Measurements from ENCODE around the gene DTD1. TPM values are rescaled to one million over a fixed set of nuclear protein-coding genes. Genes with fewer than 3 reads are reported as not detected.

Gene DTD1
- polyA plus RNA-seq (ENCODE audit: low read depth in 6 of 6), result 10 to 100 TPM; 32.8 to 58.4 (median 39.3) TPM

GRCh38 chr20:18587665-18588573, at the start of gene DTD1:
TSS of gene DTD1 (plus strand) at chr20:18588054. CDS start at chr20:18588073, 19 bp downstream.
- H3K27me3 Mint-ChIP-seq, result peaks cover 5 to 13% (median 12%) of the 10 kb centered on the region in 3 donors
- no peaks in the 10 kb centered on the region for H3K9me3 Mint-ChIP-seq
- H3K4me3 Mint-ChIP-seq, result peak within 1 kb of the TSS; percentile 80 to 99 (median 92)
- DNase-seq (peak; percentile 82), ATAC-seq (ENCODE audit: low read depth in 2 of 2) (peak; percentile 87 to 88)
- H3K36me3 Mint-ChIP-seq, result no peaks in the 10 kb centered on the region
- peaks cover 16 to 25% (median 24%) of the 10 kb centered on the region in 3 donors for H3K4me1 Mint-ChIP-seq
- peak within 1 kb of the TSS; percentile 78 to 98 (median 94) for H3K27ac Mint-ChIP-seq

- ATAC-seq (ENCODE audit: low read depth in 2 of 2) (no peak), DNase-seq (no peak)
- peaks cover 40 to 46% of the 10 kb centered on the region in 2 donors for H3K36me3 Mint-ChIP-seq
- no peaks in the 10 kb centered on the region for H3K27me3 Mint-ChIP-seq
- H3K9me3 Mint-ChIP-seq, result peaks cover 0 to 1% (median 0%) of the 10 kb centered on the region in 7 donors
- H3K4me3 Mint-ChIP-seq, result no peak overlapping the region
- H3K4me1 Mint-ChIP-seq, result peaks cover 0 to 3% (median 0%) of the 10 kb centered on the region in 3 donors
- no peak overlapping the region for H3K27ac Mint-ChIP-seq
These were observed 46.1 kb upstream of the DTD1 start for GRCh38 chr20:18541741-18542140.

- Mint-ChIP-seq H3K9me3 (no peaks in the 10 kb centered on the region), H3K4me3 (no peak overlapping the region), H3K4me1 (peaks cover 0 to 3% (median 0%) of the 10 kb centered on the region in 3 donors), H3K36me3 (peaks cover 34 to 41% of the 10 kb centered on the region in 2 donors), H3K27me3 (no peaks in the 10 kb centered on the region), H3K27ac (no peak overlapping the region)
- DNase-seq, result no peak
- no peak for ATAC-seq (ENCODE audit: low read depth in 2 of 2)
These were observed 44.6 kb upstream of the DTD1 start for GRCh38 chr20:18543216-18543615.

- H3K36me3 Mint-ChIP-seq, result peaks cover 38 to 47% of the 10 kb centered on the region in 2 donors
- DNase-seq (no peak), ATAC-seq (ENCODE audit: low read depth in 2 of 2) (no peak)
- H3K9me3 Mint-ChIP-seq, result no peaks in the 10 kb centered on the region
- no peaks in the 10 kb centered on the region for H3K27me3 Mint-ChIP-seq
- H3K4me3 Mint-ChIP-seq, result no peak overlapping the region
- H3K4me1 Mint-ChIP-seq, result peaks cover 0 to 3% (median 0%) of the 10 kb centered on the region in 3 donors
- peak overlapping the region in 1 of 6 donors; percentile 30 for H3K27ac Mint-ChIP-seq
These were observed 43.9 kb upstream of the DTD1 start for GRCh38 chr20:18543932-18544331.

- DNase-seq (no peak), ATAC-seq (ENCODE audit: low read depth in 2 of 2) (no peak)
- peak overlapping the region in 2 of 6 donors; percentile 12 to 15 for H3K27ac Mint-ChIP-seq
- no peak overlapping the region for H3K4me3 Mint-ChIP-seq
- no peaks in the 10 kb centered on the region for H3K27me3 Mint-ChIP-seq
- H3K36me3 Mint-ChIP-seq, result peaks cover 30 to 39% of the 10 kb centered on the region in 2 donors
- H3K4me1 Mint-ChIP-seq, result no peaks in the 10 kb centered on the region
- H3K9me3 Mint-ChIP-seq, result no peaks in the 10 kb centered on the region
These were observed 42.3 kb upstream of the DTD1 start for GRCh38 chr20:18545566-18545965.

GRCh38 chr20:18548465-18548864, 39.4 kb upstream of the DTD1 start:
- Mint-ChIP-seq H3K27me3 (no peaks in the 10 kb centered on the region), H3K9me3 (no peaks in the 10 kb centered on the region), H3K27ac (peak overlapping the region in 3 of 6 donors; percentile 5 to 65 (median 50)), H3K4me3 (no peak overlapping the region), H3K4me1 (no peaks in the 10 kb centered on the region), H3K36me3 (peaks cover 25 to 36% of the 10 kb centered on the region in 2 donors)
- no peak for DNase-seq
- no peak for ATAC-seq (ENCODE audit: low read depth in 2 of 2)

GRCh38 chr20:18553746-18554145, 34.1 kb upstream of the DTD1 start:
- H3K27ac Mint-ChIP-seq, result peak overlapping the region in 1 of 6 donors; percentile 50
- H3K4me3 Mint-ChIP-seq, result no peak overlapping the region
- no peak for DNase-seq
- ATAC-seq (ENCODE audit: low read depth in 2 of 2), result no peak
- H3K4me1 Mint-ChIP-seq, result no peaks in the 10 kb centered on the region
- H3K36me3 Mint-ChIP-seq, result peaks cover 21 to 48% of the 10 kb centered on the region in 2 donors
- H3K27me3 Mint-ChIP-seq, result no peaks in the 10 kb centered on the region
- H3K9me3 Mint-ChIP-seq, result no peaks in the 10 kb centered on the region

GRCh38 chr20:18566892-18567738, 20.7 kb upstream of the DTD1 start, which contains the start of gene SMIM26:
TSS of gene SMIM26 (plus strand) at chr20:18567432. CDS start at chr20:18567479, 47 bp downstream.
- Mint-ChIP-seq H3K27ac (peak within 1 kb of the TSS; percentile 98 to 100 (median 99)), H3K36me3 (peaks cover 17 to 18% of the 10 kb centered on the region in 2 donors), H3K27me3 (no peaks in the 10 kb centered on the region), H3K9me3 (peaks cover 0 to 6% (median 2%) of the 10 kb centered on the region in 7 donors), H3K4me1 (peaks cover 12 to 26% (median 20%) of the 10 kb centered on the region in 3 donors), H3K4me3 (peak within 1 kb of the TSS; percentile 85 to 99 (median 98))
- peak; percentile 88 for DNase-seq
- ATAC-seq (ENCODE audit: low read depth in 2 of 2), result peak; percentile 98 to 99

GRCh38 chr20:18567739-18568091, 20.1 kb upstream of the DTD1 start:
- DNase-seq (no peak), ATAC-seq (ENCODE audit: low read depth in 2 of 2) (peak in 1 of 2 donors; percentile 7)
- Mint-ChIP-seq H3K27ac (peak overlapping the region; percentile 98 to 100 (median 99)), H3K27me3 (no peaks in the 10 kb centered on the region), H3K36me3 (peaks cover 18 to 23% of the 10 kb centered on the region in 2 donors), H3K9me3 (peaks cover 0 to 11% (median 5%) of the 10 kb centered on the region in 7 donors), H3K4me1 (peaks cover 12 to 26% (median 20%) of the 10 kb centered on the region in 3 donors), H3K4me3 (peak overlapping the region; percentile 85 to 99 (median 98))

GRCh38 chr20:18571009-18571408, 16.8 kb upstream of the DTD1 start:
- DNase-seq (no peak), ATAC-seq (ENCODE audit: low read depth in 2 of 2) (no peak)
- Mint-ChIP-seq H3K4me3 (peak overlapping the region in 1 of 8 donors; percentile 22), H3K36me3 (peaks cover 18 to 24% of the 10 kb centered on the region in 2 donors), H3K9me3 (peaks cover 0 to 11% (median 5%) of the 10 kb centered on the region in 7 donors), H3K4me1 (peaks cover 12 to 26% (median 20%) of the 10 kb centered on the region in 3 donors), H3K27ac (peak overlapping the region in 3 of 6 donors; percentile 14 to 84 (median 47)), H3K27me3 (no peaks in the 10 kb centered on the region)

- H3K4me3 Mint-ChIP-seq, result no peak overlapping the region
- H3K9me3 Mint-ChIP-seq, result peaks cover 0 to 11% (median 5%) of the 10 kb centered on the region in 7 donors
- peaks cover 18 to 24% of the 10 kb centered on the region in 2 donors for H3K36me3 Mint-ChIP-seq
- DNase-seq, result no peak
- no peaks in the 10 kb centered on the region for H3K27me3 Mint-ChIP-seq
- no peak for ATAC-seq (ENCODE audit: low read depth in 2 of 2)
- H3K27ac Mint-ChIP-seq, result no peak overlapping the region
- peaks cover 11 to 22% (median 17%) of the 10 kb centered on the region in 3 donors for H3K4me1 Mint-ChIP-seq
These were observed 16.3 kb upstream of the DTD1 start for GRCh38 chr20:18571578-18571977.

- ATAC-seq (ENCODE audit: low read depth in 2 of 2) (no peak), DNase-seq (no peak)
- Mint-ChIP-seq H3K27ac (no peak overlapping the region), H3K27me3 (peaks cover 11 to 17% (median 13%) of the 10 kb centered on the region in 3 donors), H3K4me3 (no peak overlapping the region), H3K9me3 (no peaks in the 10 kb centered on the region), H3K36me3 (no peaks in the 10 kb centered on the region), H3K4me1 (no peaks in the 10 kb centered on the region)
These were observed 9.9 kb upstream of the DTD1 start for GRCh38 chr20:18577942-18578341.

- H3K36me3 Mint-ChIP-seq, result no peaks in the 10 kb centered on the region
- no peak for DNase-seq
- H3K9me3 Mint-ChIP-seq, result no peaks in the 10 kb centered on the region
- H3K4me1 Mint-ChIP-seq, result no peaks in the 10 kb centered on the region
- peaks cover 13 to 21% (median 15%) of the 10 kb centered on the region in 3 donors for H3K27me3 Mint-ChIP-seq
- ATAC-seq (ENCODE audit: low read depth in 2 of 2), result no peak
- H3K27ac Mint-ChIP-seq, result no peak overlapping the region
- no peak overlapping the region for H3K4me3 Mint-ChIP-seq
These were observed 9.3 kb upstream of the DTD1 start for GRCh38 chr20:18578581-18578980.
